Stimulated activated CD4-positive, alpha-beta T cell treated with anti-CD3 and anti-CD28 coated beads, TNF-alpha, amount 100 ng/mL, for 4 hours (primary cell): ENCODE data around the gene NOL4.
"Not testable (repeated sequence)": the region's sequence is repeated elsewhere in the genome, so short reads cannot be mapped to it uniquely, and the experiment has no call there.

ENCODE experiments used
- DNase-seq, 3 experiments: peaks; one replicate each; pipeline ENCODE4 v3.0.0-alpha.2; 2020; ENCODE audit warnings: low read depth in 3 of 3

Gene NOL4

GRCh38 chr18:34224423-34225217 is at the start of gene NOL4:
NOL4 (minus strand) TSS chr18:34224913; CDS start chr18:34223253, 1,660 bp downstream.
- no peak for DNase-seq

GRCh38 chr18:34266029-34266428 is 41.3 kb upstream of the NOL4 start:
- DNase-seq = not testable (repeated sequence)

GRCh38 chr18:34261865-34262780 is 37.4 kb upstream of the NOL4 start:
- no peak for DNase-seq

GRCh38 chr18:34258176-34258575 is 33.5 kb upstream of the NOL4 start:
- DNase-seq = no peak

- DNase-seq = no peak
Measured at GRCh38 chr18:34251919-34252318, 27.2 kb upstream of the NOL4 start.

GRCh38 chr18:34248727-34249126 is 24.0 kb upstream of the NOL4 start:
- DNase-seq = no peak

- no peak for DNase-seq
Measured at GRCh38 chr18:34242739-34243138, 18.0 kb upstream of the NOL4 start.

- DNase-seq = not testable (repeated sequence)
Measured at GRCh38 chr18:34233781-34234388, 9.2 kb upstream of the NOL4 start.

- DNase-seq = no peak
Measured at GRCh38 chr18:34225218-34225553, 473 bp upstream of the NOL4 start.

- DNase-seq = no peak
Measured at GRCh38 chr18:34223893-34224422, 755 bp downstream of the NOL4 start.

- DNase-seq = no peak
Measured at GRCh38 chr18:34223164-34223892, 1.4 kb downstream of the NOL4 start.

GRCh38 chr18:34222307-34223163 is 2.2 kb downstream of the NOL4 start:
- DNase-seq = no peak

GRCh38 chr18:34221971-34222306 is 2.8 kb downstream of the NOL4 start:
- DNase-seq = no peak

GRCh38 chr18:34220081-34220815 is 4.5 kb downstream of the NOL4 start:
- DNase-seq = no peak

- DNase-seq = no peak
Measured at GRCh38 chr18:34219651-34220050, 5.1 kb downstream of the NOL4 start.

- no peak for DNase-seq
Measured at GRCh38 chr18:34212511-34212910, 12.2 kb downstream of the NOL4 start.

GRCh38 chr18:34207344-34207851 is 17.3 kb downstream of the NOL4 start:
- DNase-seq = no peak

GRCh38 chr18:34203866-34204265 is 20.8 kb downstream of the NOL4 start:
- no peak for DNase-seq

GRCh38 chr18:34196256-34196655 is 28.5 kb downstream of the NOL4 start:
- DNase-seq = no peak

GRCh38 chr18:34194239-34194638 is 30.5 kb downstream of the NOL4 start:
- DNase-seq = no peak
